ENCODE data around the gene MMRN1. TPM values are rescaled to one million over a fixed set of nuclear protein-coding genes. Genes with fewer than 3 reads are reported as not detected.

MMRN1 gene
- total and polyA plus RNA-seq, 9 donors: 2.9 to 40.4 (median 30.8) TPM

DNA sequence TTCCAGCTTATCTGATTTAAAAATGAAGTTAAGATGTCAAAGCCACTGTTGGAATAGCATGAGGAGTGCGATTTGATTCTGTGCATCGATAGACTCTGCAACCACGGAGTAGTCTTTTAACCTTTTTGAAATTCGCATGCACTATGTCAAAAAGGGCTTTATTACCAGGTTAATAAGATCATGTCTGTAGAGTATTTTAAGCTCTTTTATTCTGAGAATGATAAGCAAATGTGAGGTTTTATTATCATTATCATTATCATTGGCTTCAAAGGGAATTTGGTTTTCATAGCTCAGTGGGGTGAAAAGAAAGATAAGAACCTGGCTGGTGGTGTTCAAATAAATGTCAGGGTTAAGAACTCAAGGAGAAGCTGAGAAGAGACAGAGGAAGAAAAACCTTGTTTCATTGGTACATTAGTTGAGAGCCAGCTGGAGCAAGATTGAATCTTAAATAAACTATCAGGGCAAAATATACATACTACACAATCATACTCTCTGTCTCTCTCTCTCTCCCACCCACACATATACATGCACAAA is 102.6 kb downstream of the MMRN1 start:
- Histone ChIP-seq H3K9me3 (no peaks in the 10 kb centered on the region), H3K27me3 (no peaks in the 10 kb centered on the region), H3K4me3 (no peak overlapping the region), H3K36me3 (no peaks in the 10 kb centered on the region), H3K27ac (no peak overlapping the region), H3K4me1 (ENCODE audit: insufficient read depth) (no peaks in the 10 kb centered on the region)
- WGBS, 3 donors: 84 to 92% (median 84%) methylated on average over 4 of the region's 4 CpGs
- DNase-seq: no peak
- intact Hi-C loops (cut with DNase I): no loop called here
- no peak for TF ChIP-seq POLR2A (IDR thresholded peaks at IDR 0.05)
- TF ChIP-seq, protein P1, sequence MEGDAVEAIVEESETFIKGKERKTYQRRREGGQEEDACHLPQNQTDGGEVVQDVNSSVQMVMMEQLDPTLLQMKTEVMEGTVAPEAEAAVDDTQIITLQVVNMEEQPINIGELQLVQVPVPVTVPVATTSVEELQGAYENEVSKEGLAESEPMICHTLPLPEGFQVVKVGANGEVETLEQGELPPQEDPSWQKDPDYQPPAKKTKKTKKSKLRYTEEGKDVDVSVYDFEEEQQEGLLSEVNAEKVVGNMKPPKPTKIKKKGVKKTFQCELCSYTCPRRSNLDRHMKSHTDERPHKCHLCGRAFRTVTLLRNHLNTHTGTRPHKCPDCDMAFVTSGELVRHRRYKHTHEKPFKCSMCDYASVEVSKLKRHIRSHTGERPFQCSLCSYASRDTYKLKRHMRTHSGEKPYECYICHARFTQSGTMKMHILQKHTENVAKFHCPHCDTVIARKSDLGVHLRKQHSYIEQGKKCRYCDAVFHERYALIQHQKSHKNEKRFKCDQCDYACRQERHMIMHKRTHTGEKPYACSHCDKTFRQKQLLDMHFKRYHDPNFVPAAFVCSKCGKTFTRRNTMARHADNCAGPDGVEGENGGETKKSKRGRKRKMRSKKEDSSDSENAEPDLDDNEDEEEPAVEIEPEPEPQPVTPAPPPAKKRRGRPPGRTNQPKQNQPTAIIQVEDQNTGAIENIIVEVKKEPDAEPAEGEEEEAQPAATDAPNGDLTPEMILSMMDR (IDR thresholded peaks at IDR 0.05): no peak
- TF ChIP-seq EP300 (IDR thresholded peaks at IDR 0.05): no peak

DNA sequence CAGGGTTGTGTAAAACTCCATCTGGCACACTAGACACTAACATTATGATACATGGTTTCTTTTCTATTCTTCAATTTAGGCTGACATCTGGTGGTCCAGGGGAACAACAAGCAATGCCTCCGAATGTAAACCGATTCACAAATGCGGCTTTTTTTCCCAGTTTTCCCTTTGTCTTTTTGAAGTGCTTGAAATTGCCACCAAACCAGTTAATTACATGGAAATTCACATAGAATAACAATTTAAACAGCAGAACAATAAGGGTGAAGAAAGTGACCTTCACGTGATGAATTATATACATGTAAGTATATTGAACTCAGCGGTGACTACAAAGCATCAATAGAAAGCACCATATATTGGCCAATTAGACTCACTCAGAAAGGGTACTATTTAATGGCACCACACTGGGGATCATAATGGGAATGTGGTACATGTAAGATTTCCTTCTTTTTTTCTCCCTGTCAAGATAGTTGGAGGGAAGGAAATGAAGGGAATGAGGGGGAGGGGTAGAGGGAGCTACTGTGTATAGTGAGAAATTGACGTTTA is 103.9 kb downstream of the MMRN1 start:
- Histone ChIP-seq H3K4me3 (no peak overlapping the region), H3K27me3 (no peaks in the 10 kb centered on the region), H3K27ac (no peak overlapping the region), H3K4me1 (ENCODE audit: insufficient read depth) (no peaks in the 10 kb centered on the region), H3K9me3 (no peaks in the 10 kb centered on the region), H3K36me3 (no peaks in the 10 kb centered on the region)
- 64 to 69% (median 65%) methylated on average over 6 of the region's 6 CpGs for WGBS, 3 donors
- TF ChIP-seq POLR2A (IDR thresholded peaks at IDR 0.05) (no peak), EP300 (IDR thresholded peaks at IDR 0.05) (no peak)
- TF ChIP-seq, protein P1 (IDR thresholded peaks at IDR 0.05): no peak
- intact Hi-C loops (cut with DNase I): no loop called here
- no peak for DNase-seq

DNA sequence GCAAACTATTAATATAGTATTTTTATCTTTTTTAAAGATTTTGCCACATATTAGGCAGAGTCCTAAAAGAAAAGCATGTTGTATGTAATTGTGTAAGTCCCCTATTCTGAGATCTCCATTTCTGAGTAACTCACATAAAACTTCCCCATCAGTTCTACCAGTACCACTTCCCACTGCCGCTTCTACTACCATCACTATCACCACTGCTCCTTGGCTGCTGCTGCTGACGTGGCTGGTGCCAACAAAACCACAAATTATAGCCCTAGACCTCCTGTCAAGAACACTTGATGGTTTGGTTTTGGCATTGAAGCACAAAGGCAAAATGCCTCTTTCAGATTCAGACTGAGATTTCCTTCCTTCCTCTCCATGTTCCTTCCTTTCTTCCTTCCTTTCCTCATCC is 106.4 kb downstream of the MMRN1 start:
- H3K27me3 ChIP-seq: no peaks in the 10 kb centered on the region
- H3K9me3 ChIP-seq: no peaks in the 10 kb centered on the region
- no peak overlapping the region for H3K4me3 ChIP-seq
- H3K27ac ChIP-seq: no peak overlapping the region
- intact Hi-C loops (cut with DNase I): no loop called here
- no peaks in the 10 kb centered on the region for H3K4me1 ChIP-seq (ENCODE audit: insufficient read depth)
- H3K36me3 ChIP-seq: no peaks in the 10 kb centered on the region
- TF ChIP-seq, protein P1 (IDR thresholded peaks at IDR 0.05): no peak
- TF ChIP-seq EP300 (IDR thresholded peaks at IDR 0.05) (no peak), POLR2A (IDR thresholded peaks at IDR 0.05) (no peak)
- no peak for DNase-seq
- 23 to 27% (median 24%) methylated on average over 2 of the region's 2 CpGs for WGBS, 3 donors

DNA sequence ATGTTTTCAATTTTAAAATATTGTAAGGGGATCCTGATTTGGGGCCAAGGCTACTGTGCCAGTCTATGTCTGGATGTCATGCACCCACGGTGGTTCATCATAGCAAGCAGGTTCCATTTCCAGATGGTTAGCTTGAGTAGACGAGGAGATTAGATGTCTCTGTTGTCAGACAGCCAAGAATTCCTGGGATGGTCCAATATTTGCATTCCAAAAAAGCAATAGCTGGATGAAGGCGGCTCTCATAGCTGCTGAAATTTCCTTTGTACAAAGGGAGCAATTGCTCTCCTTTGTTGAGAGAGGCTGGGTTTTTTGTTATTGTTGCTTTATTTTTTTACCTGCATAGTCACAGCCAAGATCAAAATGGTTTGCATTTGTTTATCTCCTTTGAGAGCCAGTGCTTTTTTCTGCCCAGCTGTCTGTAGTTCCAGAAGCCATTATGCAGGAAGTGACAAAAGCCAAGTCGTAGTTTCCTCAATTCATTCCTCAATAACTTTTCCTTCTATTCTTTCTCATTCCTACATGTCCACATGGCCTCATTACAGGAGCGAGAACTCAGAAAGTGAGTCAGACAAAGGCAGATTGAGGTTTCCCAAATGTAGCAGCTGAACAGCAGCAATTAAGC is 107.9 kb downstream of the MMRN1 start:
- no peaks in the 10 kb centered on the region for H3K9me3 ChIP-seq

More for the DNA sequence above, 107.9 kb downstream of the MMRN1 start:
- intact Hi-C loops (cut with DNase I): no loop called here
- no peaks in the 10 kb centered on the region for H3K4me1 ChIP-seq (ENCODE audit: insufficient read depth)
- 22 to 34% (median 25%) methylated on average over 5 of the region's 5 CpGs for WGBS, 3 donors
- no peaks in the 10 kb centered on the region for H3K36me3 ChIP-seq
- H3K27ac ChIP-seq: no peak overlapping the region
- TF ChIP-seq, protein P1 (IDR thresholded peaks at IDR 0.05): no peak
- no peak for TF ChIP-seq EP300 (IDR thresholded peaks at IDR 0.05)
- no peak for TF ChIP-seq POLR2A (IDR thresholded peaks at IDR 0.05)
- H3K27me3 ChIP-seq: no peaks in the 10 kb centered on the region
- DNase-seq: no peak
- H3K4me3 ChIP-seq: no peak overlapping the region

Other genes starting within 250 kb of the MMRN1 start
- 10 to 100 TPM in 6 of 7 donors, 1 to 10 TPM in 1; 7.6 to 31.4 (median 23.1) TPM for gene SNCA, start 57.7 kb upstream of the MMRN1 start, total RNA-seq
- gene SNCA, start 57.7 kb upstream of the MMRN1 start, polyA plus RNA-seq: 10 to 100 TPM; 38.8 to 69.8 TPM
- gene CCSER1, start 232.5 kb downstream of the MMRN1 start, total RNA-seq: 1 to 10 TPM in 6 of 7 donors, under 1 TPM in 1; 0.78 to 8.3 (median 3.3) TPM
- 1 to 10 TPM in 1 of 2 donors, under 1 TPM in 1; 0.21 to 1.1 TPM for gene CCSER1, start 232.5 kb downstream of the MMRN1 start, polyA plus RNA-seq

Data from ovary (tissue), 9 donors.